Activated CD4-positive, alpha-beta T cell treated with anti-CD3 and anti-CD28 coated beads for 24 hours (primary cell): ENCODE results near the gene STOML2.

Experiments
- DNase-seq, 2 donors: peaks; one replicate each; pipeline ENCODE4 v3.0.0-alpha.2; 2020; ENCODE audit warnings: low read depth in 2 of 2

Gene STOML2

GRCh38 chr9:35107297-35108290, 4.7 kb upstream of the STOML2 start:
- no peak for DNase-seq

GRCh38 chr9:35106343-35106730, 3.4 kb upstream of the STOML2 start:
- no peak for DNase-seq

GRCh38 chr9:35105571-35106342, 2.8 kb upstream of the STOML2 start:
- no peak for DNase-seq

GRCh38 chr9:35105126-35105525, 2.2 kb upstream of the STOML2 start:
- no peak for DNase-seq

GRCh38 chr9:35104586-35104985, 1.7 kb upstream of the STOML2 start:
- DNase-seq = no peak

GRCh38 chr9:35103660-35104191, 795 bp upstream of the STOML2 start:
- no peak for DNase-seq

- no peak for DNase-seq
Measured at GRCh38 chr9:35102465-35102768, 514 bp downstream of the STOML2 start.

GRCh38 chr9:35097573-35097972, 5.4 kb downstream of the STOML2 start:
- DNase-seq = no peak

- peak; percentile 83 to 85 for DNase-seq
Measured at GRCh38 chr9:35096035-35096849, 6.7 kb downstream of the STOML2 start, which contains the start of gene PIGO. TSS of gene PIGO (minus strand) at chr9:35096591. CDS start at chr9:35095565, 1,026 bp downstream.

- DNase-seq = no peak
Measured at GRCh38 chr9:35091536-35091935, 11.4 kb downstream of the STOML2 start.

- no peak for DNase-seq
Measured at GRCh38 chr9:35089434-35089833, 13.5 kb downstream of the STOML2 start.

- no peak for DNase-seq
Measured at GRCh38 chr9:35085078-35085477, 17.9 kb downstream of the STOML2 start.

GRCh38 chr9:35079426-35080341, 23.2 kb downstream of the STOML2 start, which contains the start of gene FANCG:
TSS of gene FANCG (minus strand) at chr9:35079942. CDS start at chr9:35079524, 418 bp downstream.
- DNase-seq = peak; percentile 63 to 78

- DNase-seq = no peak
Measured at GRCh38 chr9:35079041-35079425, 23.9 kb downstream of the STOML2 start.

GRCh38 chr9:35078066-35078465, 24.9 kb downstream of the STOML2 start:
- no peak for DNase-seq

- no peak for DNase-seq
Measured at GRCh38 chr9:35076848-35077247, 26.1 kb downstream of the STOML2 start.

GRCh38 chr9:35075358-35075757, 27.6 kb downstream of the STOML2 start:
- DNase-seq = no peak

GRCh38 chr9:35074791-35075190, 28.1 kb downstream of the STOML2 start:
- no peak for DNase-seq

- no peak for DNase-seq
Measured at GRCh38 chr9:35074141-35074540, 28.8 kb downstream of the STOML2 start.

- no peak for DNase-seq
Measured at GRCh38 chr9:35073279-35073612, 29.7 kb downstream of the STOML2 start.
